Activated CD4-positive, alpha-beta T cell treated with anti-CD3 and anti-CD28 coated beads, Interleukin-2, amount 50 U/mL, for 4 hours (primary cell): ENCODE results near the gene DCLK3.

Experiments used
- DNase-seq, 2 experiments: peaks; one replicate each; pipeline ENCODE4 v3.0.0-alpha.2; 2020

DCLK3 gene

GRCh38 chr3:36765104-36765503 is 751 bp upstream of the DCLK3 start:
- DNase-seq = no peak

GRCh38 chr3:36764704-36765038 is 318 bp upstream of the DCLK3 start:
- DNase-seq = no peak

DNA sequence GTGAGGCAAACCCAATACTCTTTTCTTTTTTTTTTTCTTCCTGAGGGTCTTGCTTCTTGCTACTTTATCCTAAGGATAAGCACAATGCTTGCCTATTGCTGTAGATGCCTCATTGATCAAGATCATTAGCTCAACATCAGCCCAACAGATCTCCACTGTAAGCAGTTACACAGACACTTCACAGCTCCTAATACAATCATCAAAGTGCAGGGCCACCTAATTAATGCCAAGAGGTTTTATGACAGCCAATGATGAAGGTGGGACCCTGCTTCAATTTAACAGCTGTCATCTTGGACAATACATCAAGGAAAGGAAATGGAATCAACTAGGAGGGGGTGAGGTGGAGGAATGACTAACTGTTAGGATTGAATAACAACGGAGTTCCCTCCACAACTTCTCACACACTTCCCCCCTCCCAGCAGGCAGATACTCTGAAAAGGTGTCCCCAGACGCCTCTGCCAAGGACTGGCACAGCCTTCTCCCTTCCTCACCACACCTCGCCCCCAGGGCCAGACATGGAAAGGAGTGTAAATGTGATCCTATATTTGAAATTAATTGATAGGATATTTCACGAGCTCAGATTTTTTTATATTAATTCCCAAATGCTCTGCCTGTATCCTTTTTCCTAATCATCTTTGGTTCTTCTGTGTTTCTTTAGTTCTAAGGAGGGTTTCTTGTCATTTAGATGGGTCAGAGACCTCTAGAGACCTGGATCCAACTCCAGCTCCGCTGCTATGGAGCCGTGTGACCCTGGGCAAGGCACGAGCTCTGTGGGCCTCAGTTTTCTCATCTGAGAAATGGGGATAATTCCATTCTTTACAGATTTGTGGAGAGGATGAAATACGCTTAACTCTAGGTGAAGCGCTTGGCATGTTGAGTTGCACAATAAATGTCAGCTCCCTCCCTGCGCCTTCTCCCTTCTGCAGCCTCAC is 1.2 kb downstream of the DCLK3 start:
- no peak for DNase-seq

- no peak for DNase-seq
Observed at GRCh38 chr3:36761779-36762178, 2.6 kb downstream of the DCLK3 start.

GRCh38 chr3:36756269-36756668 is 8.1 kb downstream of the DCLK3 start:
- DNase-seq = no peak

DNA sequence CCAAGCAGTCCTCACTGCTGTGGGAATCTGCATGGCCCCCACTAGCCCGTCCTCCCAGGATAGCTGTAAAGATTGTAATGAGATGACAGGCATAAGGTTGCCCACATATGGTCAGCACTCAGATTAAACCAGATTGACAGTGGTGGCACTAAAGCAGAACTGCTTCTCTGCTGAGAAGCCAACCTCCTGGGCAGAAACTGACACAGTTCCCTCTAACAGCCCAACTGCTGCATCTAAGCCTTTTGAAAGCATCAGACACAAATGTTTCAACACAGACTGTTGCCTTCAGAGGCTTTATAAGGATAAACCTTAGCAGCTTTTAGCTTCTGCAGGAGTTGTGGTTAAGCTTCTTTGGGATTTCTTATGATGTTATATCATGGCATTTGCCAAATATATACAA is 13.0 kb downstream of the DCLK3 start:
- DNase-seq = no peak

DNA sequence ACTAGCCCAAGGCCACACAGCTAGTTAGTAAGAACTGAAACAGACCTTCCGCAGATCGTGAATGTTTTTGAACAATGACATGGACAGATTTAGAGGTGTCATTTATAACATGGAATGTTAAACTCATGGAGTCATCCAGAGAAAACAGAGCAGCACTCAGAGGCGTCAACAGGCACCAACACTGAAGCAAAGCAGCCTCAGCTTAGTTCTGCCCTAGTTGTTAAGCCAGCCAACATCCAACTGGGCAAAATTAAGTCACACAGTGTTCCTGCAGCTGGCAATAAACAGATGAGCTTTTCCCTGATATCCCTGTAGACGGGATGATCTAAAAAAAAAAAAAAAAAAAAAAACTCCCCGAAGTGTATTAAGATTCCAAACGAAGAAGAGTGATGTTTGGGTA is 13.6 kb downstream of the DCLK3 start:
- DNase-seq = no peak

- no peak for DNase-seq
Observed at GRCh38 chr3:36744763-36745162, 19.6 kb downstream of the DCLK3 start.

- DNase-seq = no peak
Observed at GRCh38 chr3:36743826-36744225, 20.5 kb downstream of the DCLK3 start.

DNA sequence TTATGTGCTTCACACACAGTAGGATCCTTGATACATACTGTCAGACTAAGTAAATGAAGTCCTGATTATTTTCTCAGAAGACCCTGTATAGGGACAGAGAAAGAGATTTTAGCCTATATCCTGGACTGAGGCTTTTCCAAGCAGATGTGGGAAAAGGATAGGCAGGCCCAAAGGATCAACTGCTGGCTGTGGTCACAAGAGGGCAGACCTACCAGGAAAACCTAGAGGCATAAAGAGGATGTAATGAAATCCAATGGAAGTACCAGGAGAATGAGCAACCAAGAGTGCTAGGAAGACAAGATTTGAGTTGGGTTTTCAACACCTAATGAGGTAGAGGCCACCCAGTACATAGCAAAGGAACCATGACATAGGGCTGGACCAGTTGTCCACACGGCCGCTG is 23.1 kb downstream of the DCLK3 start:
- DNase-seq = no peak

GRCh38 chr3:36740787-36741186 is 23.6 kb downstream of the DCLK3 start:
- no peak for DNase-seq

- no peak for DNase-seq
Observed at GRCh38 chr3:36738702-36739101, 25.7 kb downstream of the DCLK3 start.

- no peak for DNase-seq
Observed at GRCh38 chr3:36736301-36736700, 28.1 kb downstream of the DCLK3 start.

GRCh38 chr3:36734742-36735141 is 29.6 kb downstream of the DCLK3 start:
- no peak for DNase-seq

DNA sequence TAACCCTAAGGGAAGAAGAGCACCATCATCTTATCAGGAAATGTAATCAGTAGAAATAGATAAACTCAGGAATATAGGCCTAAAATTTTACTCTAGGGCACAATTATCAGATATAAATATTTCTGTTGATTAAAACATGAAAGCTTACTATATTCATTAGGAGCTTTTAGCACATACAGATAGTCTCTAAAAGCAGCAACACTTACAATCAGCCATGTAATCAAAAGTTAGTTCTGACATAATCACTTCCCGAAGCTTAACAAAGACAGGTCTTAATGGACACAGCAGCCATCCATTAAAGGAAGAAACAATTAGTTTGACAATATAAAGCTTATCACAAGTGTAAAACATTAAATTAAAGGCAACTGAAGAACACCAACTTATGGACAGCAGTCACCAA is 30.6 kb downstream of the DCLK3 start:
- DNase-seq = no peak

GRCh38 chr3:36733162-36733696 is 31.1 kb downstream of the DCLK3 start:
- DNase-seq = no peak

DNA sequence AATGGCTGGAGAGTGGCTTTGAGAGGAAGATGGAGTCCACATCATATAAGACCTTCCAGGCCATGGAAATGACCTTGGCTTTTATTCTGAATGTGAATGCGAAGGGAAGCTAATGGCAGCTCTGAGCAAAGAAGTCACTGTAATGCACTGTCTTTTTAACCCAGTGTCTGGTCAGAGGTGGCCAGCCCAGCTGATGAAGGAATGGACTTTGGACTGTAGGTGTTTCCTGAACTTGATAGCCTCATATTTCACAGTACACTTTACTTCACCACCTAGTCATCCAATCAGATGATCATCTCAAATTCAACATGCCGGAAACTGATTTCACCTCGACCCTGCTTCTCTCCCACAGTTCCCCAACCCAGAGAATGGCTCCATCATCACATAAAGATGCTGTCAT is 33.4 kb downstream of the DCLK3 start:
- DNase-seq = no peak

- DNase-seq = no peak
Observed at GRCh38 chr3:36729204-36730056, 34.9 kb downstream of the DCLK3 start.

DNA sequence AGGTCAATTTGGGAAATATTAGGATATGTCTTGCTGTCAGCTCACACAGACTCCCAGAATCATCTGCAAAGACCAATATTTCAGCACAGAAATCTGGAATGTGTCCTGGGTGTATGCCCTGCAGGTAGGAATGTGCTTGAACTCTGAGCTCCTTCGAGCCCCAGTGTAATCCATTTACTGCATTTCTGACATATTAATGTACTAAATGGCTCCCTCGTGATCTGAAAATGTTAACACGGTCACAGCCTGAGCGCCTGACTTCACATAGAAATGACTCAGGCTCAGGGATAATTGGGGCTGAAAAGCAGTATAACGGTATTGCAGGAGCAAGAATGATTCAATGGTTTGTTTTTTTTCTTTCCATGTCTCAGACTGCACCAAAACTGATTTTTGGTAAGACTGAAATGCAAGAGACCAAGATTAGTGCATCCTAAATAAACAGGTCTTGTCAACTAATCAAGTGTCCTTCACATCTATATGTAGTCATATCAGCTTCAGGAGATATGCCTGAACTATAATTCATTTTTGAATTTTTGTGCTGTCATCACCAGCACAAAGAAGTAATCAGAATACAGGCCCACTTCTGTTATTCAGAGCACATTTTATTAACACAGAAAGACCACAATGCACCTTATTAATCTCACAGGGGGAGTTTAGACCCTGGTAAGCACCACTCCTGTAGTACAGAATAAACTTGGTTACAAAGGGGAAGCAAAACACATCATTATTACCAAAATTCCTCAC is 49.8 kb downstream of the DCLK3 start:
- DNase-seq = no peak

GRCh38 chr3:36713904-36714303 is 50.4 kb downstream of the DCLK3 start:
- no peak for DNase-seq

DNA sequence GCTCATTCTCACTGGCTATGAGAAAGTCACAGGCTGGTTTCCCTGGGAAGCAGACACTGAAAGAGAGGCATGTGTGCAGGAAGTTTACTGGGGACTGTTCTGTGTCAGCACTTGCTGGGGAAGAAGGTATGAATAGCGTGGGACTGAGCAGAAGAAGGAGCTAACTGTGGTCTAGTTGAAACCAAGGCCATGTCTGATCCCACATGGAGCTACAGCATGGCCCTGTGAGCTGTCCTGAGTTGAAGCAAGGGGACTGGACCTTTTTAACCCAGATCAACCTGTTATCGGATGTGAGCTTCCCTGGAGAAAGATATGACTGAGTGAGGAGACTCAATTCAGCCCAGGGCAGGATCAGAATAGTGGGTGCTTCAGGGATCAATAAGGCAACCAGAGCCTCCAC is 53.7 kb downstream of the DCLK3 start:
- no peak for DNase-seq

- DNase-seq = no peak
Observed at GRCh38 chr3:36709826-36710365, 54.5 kb downstream of the DCLK3 start.

GRCh38 chr3:36709281-36709680 is 55.1 kb downstream of the DCLK3 start:
- no peak for DNase-seq
